ENCODE results near the gene RUFY1. TPM values are rescaled to one million over a fixed set of nuclear protein-coding genes. Genes with fewer than 3 reads are reported as not detected.
"Not testable (repeated sequence)": the region's sequence is repeated elsewhere in the genome, so short reads cannot be mapped to it uniquely, and the experiment has no call there.

The RUFY1 gene
- total RNA-seq (19.4 and 33.6 TPM in 2 replicates), polyA plus RNA-seq (25.1 and 25.6 TPM in 2 replicates)

- H3K27ac ChIP-seq: peak within 1 kb of the TSS; percentile 99
- H3K4me1 ChIP-seq (ENCODE audit: low read depth): peaks cover 7% of the 10 kb centered on the region
- peak; percentile 82 to 86 for DNase-seq (ENCODE audit: low read depth in 1 of 2, low spot score in 1 of 2)
- H3K4me3 ChIP-seq: peak within 1 kb of the TSS; percentile 100
- H3K27me3 ChIP-seq: no peaks in the 10 kb centered on the region
- no peaks in the 10 kb centered on the region for H3K9me3 ChIP-seq (ENCODE audit: low read depth)
- TF ChIP-seq CTCF (IDR thresholded peaks at IDR 0.05; ENCODE audit: low read depth, low read length): no peak
- no peaks in the 10 kb centered on the region for H3K36me3 ChIP-seq
Measured at GRCh38 chr5:179550511-179551342, at the start of gene RUFY1. RUFY1 (plus strand) TSS chr5:179550554; CDS start chr5:179550570, 16 bp downstream.

GRCh38 chr5:179501997-179502396 lies 48.4 kb upstream of the RUFY1 start:
- not testable (repeated sequence) for H3K4me3 ChIP-seq; H3K27me3 ChIP-seq; H3K4me1 ChIP-seq (ENCODE audit: low read depth); H3K36me3 ChIP-seq; H3K9me3 ChIP-seq (ENCODE audit: low read depth); DNase-seq (ENCODE audit: low read depth in 1 of 2, low spot score in 1 of 2); H3K27ac ChIP-seq

GRCh38 chr5:179502420-179502819 lies 47.9 kb upstream of the RUFY1 start:
- DNase-seq (ENCODE audit: low read depth in 1 of 2, low spot score in 1 of 2); H3K27me3 ChIP-seq; H3K36me3 ChIP-seq; H3K27ac ChIP-seq; H3K9me3 ChIP-seq (ENCODE audit: low read depth); H3K4me1 ChIP-seq (ENCODE audit: low read depth); H3K4me3 ChIP-seq: not testable (repeated sequence)

- H3K27me3 ChIP-seq: no peaks in the 10 kb centered on the region
- no peak for DNase-seq (ENCODE audit: low read depth in 1 of 2, low spot score in 1 of 2)
- H3K4me1 ChIP-seq (ENCODE audit: low read depth): no peaks in the 10 kb centered on the region
- H3K36me3 ChIP-seq: no peaks in the 10 kb centered on the region
- H3K9me3 ChIP-seq (ENCODE audit: low read depth): no peaks in the 10 kb centered on the region
- no peak for TF ChIP-seq CTCF (IDR thresholded peaks at IDR 0.05; ENCODE audit: low read depth, low read length)
- no peak overlapping the region for H3K4me3 ChIP-seq
- no peak overlapping the region for H3K27ac ChIP-seq
Measured at GRCh38 chr5:179504191-179504590, 46.2 kb upstream of the RUFY1 start.

- H3K36me3 ChIP-seq: no peaks in the 10 kb centered on the region
- no peak for TF ChIP-seq CTCF (IDR thresholded peaks at IDR 0.05; ENCODE audit: low read depth, low read length)
- no peak overlapping the region for H3K4me3 ChIP-seq
- H3K4me1 ChIP-seq (ENCODE audit: low read depth): no peaks in the 10 kb centered on the region
- H3K27me3 ChIP-seq: no peaks in the 10 kb centered on the region
- H3K27ac ChIP-seq: no peak overlapping the region
- H3K9me3 ChIP-seq (ENCODE audit: low read depth): no peaks in the 10 kb centered on the region
- DNase-seq (ENCODE audit: low read depth in 1 of 2, low spot score in 1 of 2): no peak
Measured at GRCh38 chr5:179504600-179505396, 45.6 kb upstream of the RUFY1 start.

GRCh38 chr5:179505636-179506261 lies 44.6 kb upstream of the RUFY1 start:
- Histone ChIP-seq H3K27me3 (no peaks in the 10 kb centered on the region), H3K4me1 (ENCODE audit: low read depth) (no peaks in the 10 kb centered on the region), H3K4me3 (no peak overlapping the region), H3K36me3 (no peaks in the 10 kb centered on the region), H3K9me3 (ENCODE audit: low read depth) (no peaks in the 10 kb centered on the region), H3K27ac (no peak overlapping the region)
- TF ChIP-seq CTCF (IDR thresholded peaks at IDR 0.05; ENCODE audit: low read depth, low read length): no peak
- no peak for DNase-seq (ENCODE audit: low read depth in 1 of 2, low spot score in 1 of 2)

Data from cardiac muscle cell (in vitro differentiated cells and primary cell).